Mesendoderm (in vitro differentiated cells): ENCODE data around the gene CALM1.

Experiments
- DNase-seq: peaks from one replicate; pipeline ENCODE4 v3.0.0; 2013
- H2AK5ac ChIP-seq: 2 replicates; pipeline ENCODE4 v1.6.1; 2013; ENCODE audit warnings: low read length, inconsistent platforms
- H2BK120ac ChIP-seq: 2 replicates; pipeline ENCODE4 v1.6.1; 2013; ENCODE audit warnings: low read depth, mild to moderate bottlenecking, low read length, moderate library complexity, mixed read lengths
- H2BK15ac ChIP-seq: replicated peaks from 2 replicates; pipeline ENCODE4 v1.6.1; 2013; ENCODE audit warnings: low read depth, mild to moderate bottlenecking, moderate library complexity
- H2BK5ac ChIP-seq: 2 replicates; pipeline ENCODE4 v1.6.1; 2013; ENCODE audit warnings: low read length, inconsistent platforms
- H3K18ac ChIP-seq: 2 replicates; pipeline ENCODE4 v1.6.1; 2013; ENCODE audit warnings: mild to moderate bottlenecking, low read length, mixed read lengths
- H3K23ac ChIP-seq: one replicate; pipeline ENCODE4 v1.6.1; 2013; ENCODE audit warnings: low read length
- H3K27ac ChIP-seq: 2 replicates; pipeline ENCODE4 v1.5.1; 2013; ENCODE audit warnings: low read depth, mild to moderate bottlenecking, inconsistent platforms, low read length, moderate library complexity
- H3K27me3 ChIP-seq: 2 replicates; pipeline ENCODE4 v1.6.1; 2013; ENCODE audit warnings: low read length, control low read depth, mild to moderate bottlenecking, inconsistent platforms; ENCODE audit not compliant: insufficient read depth, poor library complexity
- H3K36me3 ChIP-seq: 2 replicates; pipeline ENCODE4 v1.6.1; 2013; ENCODE audit warnings: low read length, inconsistent platforms; ENCODE audit not compliant: control insufficient read depth, insufficient read depth
- H3K4ac ChIP-seq: one replicate; pipeline ENCODE4 v1.6.1; 2013; ENCODE audit warnings: low read depth, mild to moderate bottlenecking, low read length, moderate library complexity
- H3K4me1 ChIP-seq: 2 replicates; pipeline ENCODE4 v1.6.1; 2013; ENCODE audit warnings: low read depth, low read length, inconsistent platforms; ENCODE audit not compliant: control insufficient read depth
- H3K4me2 ChIP-seq: 2 replicates; pipeline ENCODE4 v1.6.1; 2013; ENCODE audit warnings: low read length
- H3K4me3 ChIP-seq: 2 replicates; pipeline ENCODE4 v1.5.1; 2013; ENCODE audit warnings: mild to moderate bottlenecking, low read length
- H3K56ac ChIP-seq: one replicate; pipeline ENCODE4 v1.6.1; 2013; ENCODE audit warnings: low read length
- H3K79me1 ChIP-seq: 2 replicates; pipeline ENCODE4 v1.6.1; 2013; ENCODE audit warnings: low read length, inconsistent platforms
- H3K79me2 ChIP-seq: 2 replicates; pipeline ENCODE4 v1.6.1; 2013; ENCODE audit warnings: mild to moderate bottlenecking, low read length; ENCODE audit not compliant: control insufficient read depth, insufficient read depth
- H3K9ac ChIP-seq: 2 replicates; pipeline ENCODE4 v1.6.1; 2013; ENCODE audit warnings: low read length, inconsistent platforms
- H4K5ac ChIP-seq: one replicate; pipeline ENCODE4 v1.6.1; 2013; ENCODE audit warnings: low read length
- H4K8ac ChIP-seq: one replicate; pipeline ENCODE4 v1.6.1; 2013; ENCODE audit warnings: low read depth, mild to moderate bottlenecking, control low read depth, low read length, moderate library complexity
- WGBS: extraction: QIAGEN DNeasy Blood & Tissue Kit; methylation state at CpG from one replicate; pipeline ENCODE4 v1.1.7; 2013; ENCODE audit warnings: low lambda C conversion rate, missing lambda C conversion rate; ENCODE audit not compliant: insufficient coverage; ENCODE audit errors: extremely low coverage; 5-methylcytosine and 5-hydroxymethylcytosine counted together

CALM1 gene

GRCh38 chr14:90397425-90398314 is 841 bp downstream of the CALM1 start:
- Histone ChIP-seq H4K8ac (peak overlapping the region; percentile 1), H3K27ac (peak overlapping the region; percentile 65), H2BK15ac (no peak overlapping the region)

GRCh38 chr14:90398315-90398839 is 1.5 kb downstream of the CALM1 start:
- peak overlapping the region; percentile 56 for H3K4me2 ChIP-seq
- peak overlapping the region; percentile 26 for H3K27ac ChIP-seq
- no peak overlapping the region for H4K5ac ChIP-seq
- peaks cover 22% of the 10 kb centered on the region for H3K79me2 ChIP-seq
- DNase-seq, result peak; percentile 52
- H3K79me1 ChIP-seq, result peaks cover 18% of the 10 kb centered on the region
- peaks cover 2% of the 10 kb centered on the region for H3K4me1 ChIP-seq
- no peak overlapping the region for H3K4ac ChIP-seq
- H3K27me3 ChIP-seq, result no peaks in the 10 kb centered on the region
- no CpG with 5 or more reads among the region's 35 CpGs for WGBS
- peak overlapping the region; percentile 79 for H3K56ac ChIP-seq
- H3K36me3 ChIP-seq, result peaks cover 12% of the 10 kb centered on the region
- H2BK5ac ChIP-seq, result no peak overlapping the region
- H2BK120ac ChIP-seq, result peak overlapping the region; percentile 18
- peak overlapping the region; percentile 94 for H3K18ac ChIP-seq
- peak overlapping the region; percentile 68 for H3K4me3 ChIP-seq
- peak overlapping the region; percentile 97 for H3K9ac ChIP-seq
- H2BK15ac ChIP-seq, result no peak overlapping the region
- H3K23ac ChIP-seq, result no peak overlapping the region
- no peak overlapping the region for H4K8ac ChIP-seq
- no peak overlapping the region for H2AK5ac ChIP-seq

More at GRCh38 chr14:90397425-90398314, 841 bp downstream of the CALM1 start:
- Histone ChIP-seq H2BK120ac (peak overlapping the region; percentile 63), H3K4ac (peak overlapping the region; percentile 67), H3K79me2 (peaks cover 22% of the 10 kb centered on the region), H3K36me3 (peaks cover 10% of the 10 kb centered on the region), H3K9ac (peak overlapping the region; percentile 97), H3K4me3 (peak overlapping the region; percentile 91), H2BK5ac (no peak overlapping the region), H3K4me2 (peak overlapping the region; percentile 26), H4K5ac (no peak overlapping the region), H3K27me3 (no peaks in the 10 kb centered on the region), H2AK5ac (no peak overlapping the region), H3K18ac (peak overlapping the region; percentile 94), H3K56ac (peak overlapping the region; percentile 93), H3K23ac (no peak overlapping the region), H3K4me1 (peaks cover 2% of the 10 kb centered on the region), H3K79me1 (peaks cover 18% of the 10 kb centered on the region)
- peak; percentile 57 for DNase-seq
- no CpG with 5 or more reads among the region's 89 CpGs for WGBS

- no peak for DNase-seq
- no peak overlapping the region for H4K8ac ChIP-seq
- H2BK5ac ChIP-seq, result no peak overlapping the region
- H4K5ac ChIP-seq, result no peak overlapping the region
- H3K9ac ChIP-seq, result no peak overlapping the region
- H3K56ac ChIP-seq, result no peak overlapping the region
- H2BK15ac ChIP-seq, result no peak overlapping the region
- H3K23ac ChIP-seq, result no peak overlapping the region
- H3K79me1 ChIP-seq, result peaks cover 18% of the 10 kb centered on the region
- H3K27me3 ChIP-seq, result no peaks in the 10 kb centered on the region
- no peak overlapping the region for H3K27ac ChIP-seq
- H3K79me2 ChIP-seq, result peaks cover 22% of the 10 kb centered on the region
- H2BK120ac ChIP-seq, result no peak overlapping the region
- H3K4me3 ChIP-seq, result no peak overlapping the region
- H3K18ac ChIP-seq, result no peak overlapping the region
- peaks cover 15% of the 10 kb centered on the region for H3K36me3 ChIP-seq
- H2AK5ac ChIP-seq, result no peak overlapping the region
- peak overlapping the region; percentile 33 for H3K4me2 ChIP-seq
- peaks cover 2% of the 10 kb centered on the region for H3K4me1 ChIP-seq
- no CpG with 5 or more reads among the region's 8 CpGs for WGBS
- no peak overlapping the region for H3K4ac ChIP-seq
Observed at GRCh38 chr14:90398841-90399540, 2.2 kb downstream of the CALM1 start.

GRCh38 chr14:90399541-90400444 is 3.0 kb downstream of the CALM1 start:
- peaks cover 22% of the 10 kb centered on the region for H3K79me2 ChIP-seq
- H3K9ac ChIP-seq, result no peak overlapping the region
- H2AK5ac ChIP-seq, result no peak overlapping the region
- H3K27me3 ChIP-seq, result no peaks in the 10 kb centered on the region
- H3K18ac ChIP-seq, result no peak overlapping the region
- no peak overlapping the region for H3K4me2 ChIP-seq
- no peak overlapping the region for H3K56ac ChIP-seq
- no peak overlapping the region for H4K8ac ChIP-seq
- H4K5ac ChIP-seq, result no peak overlapping the region
- peaks cover 2% of the 10 kb centered on the region for H3K4me1 ChIP-seq
- H3K4me3 ChIP-seq, result no peak overlapping the region
- no peak overlapping the region for H2BK120ac ChIP-seq
- no peak overlapping the region for H2BK15ac ChIP-seq
- no peak overlapping the region for H3K27ac ChIP-seq
- H3K4ac ChIP-seq, result no peak overlapping the region
- H3K23ac ChIP-seq, result no peak overlapping the region
- peak; percentile 94 for DNase-seq
- peaks cover 18% of the 10 kb centered on the region for H3K79me1 ChIP-seq
- peaks cover 17% of the 10 kb centered on the region for H3K36me3 ChIP-seq
- no CpG with 5 or more reads among the region's 14 CpGs for WGBS
- no peak overlapping the region for H2BK5ac ChIP-seq

GRCh38 chr14:90400904-90401561 is 4.2 kb downstream of the CALM1 start:
- no peak overlapping the region for H3K23ac ChIP-seq
- no CpG with 5 or more reads among the region's 7 CpGs for WGBS
- H4K8ac ChIP-seq, result no peak overlapping the region
- no peak overlapping the region for H3K4ac ChIP-seq
- H3K27me3 ChIP-seq, result no peaks in the 10 kb centered on the region
- no peak overlapping the region for H3K27ac ChIP-seq
- H4K5ac ChIP-seq, result no peak overlapping the region
- no peak overlapping the region for H2BK5ac ChIP-seq
- no peak overlapping the region for H3K18ac ChIP-seq
- no peak overlapping the region for H3K4me3 ChIP-seq
- no peak for DNase-seq
- no peak overlapping the region for H3K4me2 ChIP-seq
- H3K56ac ChIP-seq, result no peak overlapping the region
- no peak overlapping the region for H2BK15ac ChIP-seq
- H2AK5ac ChIP-seq, result no peak overlapping the region
- H3K79me2 ChIP-seq, result peaks cover 22% of the 10 kb centered on the region
- H3K79me1 ChIP-seq, result peaks cover 18% of the 10 kb centered on the region
- H3K4me1 ChIP-seq, result peaks cover 2% of the 10 kb centered on the region
- no peak overlapping the region for H3K9ac ChIP-seq
- no peak overlapping the region for H2BK120ac ChIP-seq
- H3K36me3 ChIP-seq, result peaks cover 17% of the 10 kb centered on the region
